GM23248 (cell line): ENCODE data around the gene EPS8L1. TPM values are rescaled to one million over a fixed set of nuclear protein-coding genes. Genes with fewer than 3 reads are reported as not detected.
"Not testable (repeated sequence)": the region's sequence is repeated elsewhere in the genome, so short reads cannot be mapped to it uniquely, and the experiment has no call there.

Experiments
- DNase-seq: peaks from one replicate; pipeline ENCODE4 v3.0.0-alpha.2; 2015
- H2AFZ ChIP-seq: fragments of 200-600 bp; sonication (generic); 2 replicates; pipeline ENCODE4 v1.6.1; 2016; ENCODE audit warnings: antibody characterized with exemption
- H3F3A ChIP-seq: fragments of 200-600 bp; sonication (generic); 2 replicates; pipeline ENCODE4 v1.6.1; 2016; ENCODE audit warnings: mild to moderate bottlenecking, antibody characterized with exemption, mixed run types; ENCODE audit not compliant: insufficient read depth
- H3K27ac ChIP-seq: fragments of 200-600 bp; sonication (generic); 2 replicates; pipeline ENCODE4 v1.5.1; 2016; ENCODE audit warnings: mild to moderate bottlenecking
- H3K27me3 ChIP-seq: fragments of 200-600 bp; sonication (generic); replicated peaks from 2 replicates; pipeline ENCODE4 v1.6.1; 2016; ENCODE audit warnings: mild to moderate bottlenecking; ENCODE audit not compliant: insufficient read depth
- H3K36me3 ChIP-seq: fragments of 200-600 bp; sonication (generic); 2 replicates; pipeline ENCODE4 v1.6.1; 2016; ENCODE audit warnings: low read depth, mild to moderate bottlenecking
- H3K4me1 ChIP-seq: fragments of 200-600 bp; sonication (generic); 2 replicates; pipeline ENCODE4 v1.6.1; 2016; ENCODE audit warnings: mild to moderate bottlenecking; ENCODE audit not compliant: insufficient read depth
- H3K4me2 ChIP-seq: fragments of 200-600 bp; sonication (generic); one replicate; pipeline ENCODE4 v1.6.1; 2016; ENCODE audit warnings: mild to moderate bottlenecking; ENCODE audit not compliant: unreplicated experiment
- H3K4me3 ChIP-seq: fragments of 200-600 bp; sonication (generic); 2 replicates; pipeline ENCODE4 v1.5.1; 2016; ENCODE audit warnings: mild to moderate bottlenecking
- H3K79me2 ChIP-seq: fragments of 200-600 bp; sonication (generic); 2 replicates; pipeline ENCODE4 v1.6.1; 2016; ENCODE audit warnings: mild to moderate bottlenecking; ENCODE audit not compliant: insufficient read depth
- H3K9ac ChIP-seq: fragments of 200-600 bp; sonication (generic); 2 replicates; pipeline ENCODE4 v1.6.1; 2016; ENCODE audit warnings: mild to moderate bottlenecking
- H3K9me2 ChIP-seq: fragments of 200-600 bp; sonication (generic); 2 replicates; pipeline ENCODE4 v1.6.1; 2016; ENCODE audit warnings: mixed run types, mild to moderate bottlenecking, moderate library complexity; ENCODE audit not compliant: insufficient read depth
- H3K9me3 ChIP-seq: fragments of 200-600 bp; sonication (generic); one replicate; pipeline ENCODE4 v1.6.1; 2017; ENCODE audit warnings: low read depth
- H4K20me1 ChIP-seq: fragments of 200-600 bp; sonication (generic); 2 replicates; pipeline ENCODE4 v1.6.0; 2016; ENCODE audit not compliant: insufficient read depth
- EZH2 ChIP-seq: fragments of 200-600 bp; sonication (generic); IDR thresholded peaks from 2 replicates; pipeline ENCODE4 v1.6.1; 2018; ENCODE audit warnings: antibody characterized with exemption, mild to moderate bottlenecking; ENCODE audit not compliant: insufficient read depth, poor library complexity, severe bottlenecking
- EZH2phosphoT487 ChIP-seq: fragments of 200-600 bp; sonication (generic); IDR thresholded peaks from 2 replicates; pipeline ENCODE4 v1.6.1; 2018; ENCODE audit warnings: antibody characterized with exemption, moderate library complexity, mild to moderate bottlenecking, low read depth; ENCODE audit not compliant: insufficient read depth
- WGBS, 2 experiments: methylation state at CpG; one replicate each; pipeline ENCODE4 v1.1.6; 2015 to 2017; ENCODE audit warnings: low lambda C conversion rate in 2 of 2, low coverage in 1 of 2; ENCODE audit errors: missing lambda C conversion rate in 2 of 2; 5-methylcytosine and 5-hydroxymethylcytosine counted together
- in situ Hi-C: fragments of 300-500 bp; cut with MboI; formaldehyde crosslinking; loops from 2 replicates; pipeline ENCODE4 v1.15.0; 2020
- polyA plus RNA-seq: library from polyadenylated mRNA; unstranded; fragments of >200 nt; fragmentation: Nextera tagmentation; extraction: Ambion mirVana; gene quantifications from 2 replicates; pipeline ENCODE4 v1.2.1, GENCODE V29; 2016
- total RNA-seq: library from RNA; depleted of rRNA; stranded (reverse); fragments of >200 nt; shearing (Covaris generic); gene quantifications from 2 replicates; pipeline ENCODE4 v1.2.3, GENCODE V29; 2014

Gene EPS8L1
- total and polyA plus RNA-seq, 2 experiments from 2014 or later: 0.76 to 1.1 TPM

DNA sequence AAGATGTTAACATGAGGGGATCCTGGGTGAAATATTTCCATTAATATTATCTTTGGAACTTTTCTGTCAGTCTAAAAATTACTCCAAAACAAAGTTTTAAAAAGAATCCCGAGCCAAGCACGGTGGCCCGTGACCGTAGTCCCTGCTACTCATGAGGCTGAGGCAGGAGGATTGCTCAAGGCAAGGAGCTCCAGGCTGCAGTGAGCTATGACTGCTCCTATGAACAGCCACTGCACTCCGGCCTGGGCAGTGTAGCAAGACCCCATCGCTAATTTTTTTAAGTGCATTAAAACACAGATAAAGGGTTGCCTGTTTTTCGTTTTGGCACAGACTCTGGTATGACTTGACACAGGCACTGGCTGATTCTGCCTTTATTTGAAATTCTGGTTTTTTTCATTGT is 44.5 kb upstream of the EPS8L1 start:
- Histone ChIP-seq H3K9me3 (no peaks in the 10 kb centered on the region), H3K27ac (no peak overlapping the region), H3K27me3 (no peaks in the 10 kb centered on the region), H3K4me3 (no peak overlapping the region), H3F3A (no peaks in the 10 kb centered on the region), H2AFZ (no peak overlapping the region), H4K20me1 (no peaks in the 10 kb centered on the region), H3K36me3 (no peaks in the 10 kb centered on the region), H3K4me1 (no peaks in the 10 kb centered on the region), H3K4me2 (no peak overlapping the region), H3K79me2 (no peaks in the 10 kb centered on the region), H3K9ac (no peak overlapping the region), H3K9me2 (no peaks in the 10 kb centered on the region)
- in situ Hi-C loops: no loop called here
- TF ChIP-seq EZH2 (no peak), EZH2phosphoT487 (no peak)
- WGBS, 2 experiments: 67 to 68% methylated on average over 7 of the region's 7 CpGs
- no peak for DNase-seq

DNA sequence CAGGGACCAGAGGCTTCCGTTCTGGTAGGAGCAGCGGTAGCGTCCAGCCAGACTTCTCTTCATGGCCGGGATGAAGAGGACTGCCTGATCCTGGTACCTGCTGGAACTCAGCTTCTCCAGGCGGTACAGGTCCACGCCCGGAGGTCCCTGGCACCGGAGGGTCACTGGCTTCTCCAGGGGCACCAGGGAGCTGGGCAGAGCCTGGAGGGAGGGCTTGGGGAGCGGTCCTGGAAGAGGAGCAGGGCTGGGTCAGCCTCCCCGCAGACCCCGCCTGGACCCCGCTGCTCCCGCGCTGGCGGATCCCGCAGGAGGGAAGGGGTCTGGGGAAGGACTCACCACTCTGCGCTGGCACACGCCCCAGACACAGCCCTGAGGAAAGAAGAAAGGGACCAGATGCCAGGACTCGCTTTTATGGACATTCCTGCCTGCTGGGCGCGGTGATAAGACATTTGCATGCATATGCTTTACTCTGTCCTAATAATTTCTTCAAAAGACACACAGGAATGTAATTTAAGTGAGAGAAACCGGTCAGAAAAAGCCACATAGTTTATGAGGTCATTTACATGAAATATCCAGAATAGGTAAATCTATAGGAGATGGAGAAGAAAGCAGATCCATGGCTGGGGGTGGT is 43.4 kb upstream of the EPS8L1 start:
- Histone ChIP-seq H3K27ac (no peak overlapping the region), H3K4me2 (no peak overlapping the region), H4K20me1 (no peaks in the 10 kb centered on the region), H3K4me3 (no peak overlapping the region), H2AFZ (no peak overlapping the region), H3K4me1 (no peaks in the 10 kb centered on the region), H3K9me2 (no peaks in the 10 kb centered on the region), H3K36me3 (no peaks in the 10 kb centered on the region), H3K9ac (no peak overlapping the region), H3K27me3 (no peaks in the 10 kb centered on the region), H3K9me3 (no peaks in the 10 kb centered on the region), H3F3A (no peaks in the 10 kb centered on the region), H3K79me2 (no peaks in the 10 kb centered on the region)
- WGBS, 2 experiments: 77 to 78% methylated on average over 20 to 22 of the region's 22 CpGs
- in situ Hi-C loops: no loop called here
- no peak for TF ChIP-seq EZH2phosphoT487
- no peak for TF ChIP-seq EZH2
- DNase-seq: no peak

DNA sequence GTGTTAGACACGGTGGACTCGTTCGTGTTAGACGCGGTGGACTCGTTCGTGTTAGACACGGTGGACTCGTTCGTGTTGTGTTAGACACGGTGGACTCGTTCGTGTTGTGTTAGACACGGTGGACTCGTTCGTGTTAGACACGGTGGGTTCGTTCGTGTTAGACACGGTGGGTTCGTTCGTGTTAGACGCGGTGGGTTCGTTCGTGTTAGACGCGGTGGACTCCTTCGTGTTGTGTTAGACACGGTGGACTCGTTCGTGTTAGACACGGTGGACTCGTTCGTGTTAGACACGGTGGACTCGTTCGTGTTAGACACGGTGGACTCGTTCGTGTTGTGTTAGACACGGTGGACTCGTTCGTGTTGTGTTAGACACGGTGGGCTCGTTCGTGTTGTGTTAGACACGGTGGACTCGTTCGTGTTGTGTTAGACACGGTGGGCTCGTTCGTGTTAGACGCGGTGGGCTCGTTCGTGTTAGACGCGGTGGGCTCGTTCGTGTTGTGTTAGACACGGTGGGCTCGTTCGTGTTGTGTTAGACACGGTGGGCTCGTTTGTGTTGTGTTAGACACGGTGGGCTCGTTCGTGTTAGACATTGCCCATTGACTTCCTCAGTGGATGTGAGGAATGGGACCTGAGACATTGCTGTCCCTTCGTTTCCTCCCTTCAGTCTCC is 42.6 kb upstream of the EPS8L1 start:
- H3K79me2 ChIP-seq, H3K9me3 ChIP-seq, H2AFZ ChIP-seq, H3K9ac ChIP-seq, H3K36me3 ChIP-seq, DNase-seq, H3F3A ChIP-seq, H3K9me2 ChIP-seq, H3K4me1 ChIP-seq, H3K27me3 ChIP-seq, H4K20me1 ChIP-seq, H3K4me3 ChIP-seq, H3K27ac ChIP-seq, H3K4me2 ChIP-seq, in situ Hi-C loops: not testable (repeated sequence)
- WGBS, 2 experiments: 83 to 88% methylated on average over 5 to 70 of the region's 70 CpGs

GRCh38 chr19:55034751-55035150 is 40.9 kb upstream of the EPS8L1 start:
- no peaks in the 10 kb centered on the region for H3K36me3 ChIP-seq
- H2AFZ ChIP-seq: no peak overlapping the region
- TF ChIP-seq EZH2 (no peak), EZH2phosphoT487 (no peak)
- H3K27ac ChIP-seq: no peak overlapping the region
- in situ Hi-C loops: no loop called here
- H3K79me2 ChIP-seq: no peaks in the 10 kb centered on the region
- no peaks in the 10 kb centered on the region for H3K9me3 ChIP-seq
- H4K20me1 ChIP-seq: no peaks in the 10 kb centered on the region
- no peak overlapping the region for H3K9ac ChIP-seq
- no peaks in the 10 kb centered on the region for H3K9me2 ChIP-seq
- H3K4me3 ChIP-seq: no peak overlapping the region
- no peak overlapping the region for H3K4me2 ChIP-seq
- no peaks in the 10 kb centered on the region for H3K4me1 ChIP-seq
- no peak for DNase-seq
- WGBS, 2 experiments: 72 to 74% methylated on average over 13 of the region's 13 CpGs
- H3F3A ChIP-seq: no peaks in the 10 kb centered on the region
- H3K27me3 ChIP-seq: no peaks in the 10 kb centered on the region
